Measurements from ENCODE around the gene TADA1. TPM values are rescaled to one million over a fixed set of nuclear protein-coding genes. Genes with fewer than 3 reads are reported as not detected.
"Not testable (repeated sequence)": the region's sequence is repeated elsewhere in the genome, so short reads cannot be mapped to it uniquely, and the experiment has no call there.

TADA1 gene
- polyA plus RNA-seq, 4 donors: 9.0 to 17.4 (median 11.3) TPM

- FAIRE-seq (no peak), DNase-seq (peak; percentile 39 to 52)
- 9 to 15% (median 10%) methylated on average over 38 to 44 of the region's 44 CpGs for WGBS, 3 donors
Observed at GRCh38 chr1:166884040-166884642, 8.1 kb upstream of the TADA1 start.

GRCh38 chr1:166882893-166883292, 6.8 kb upstream of the TADA1 start:
- Histone ChIP-seq H3K27ac (ENCODE audit: low read depth in 1 of 3, low read length in 2 of 3) (no peak overlapping the region), H3K4me3 (ENCODE audit: low read depth in 1 of 3, low read length in 3 of 3) (no peak overlapping the region), H3K9me3 (ENCODE audit: control insufficient read depth in 2 of 2, insufficient read depth in 1 of 2, low read depth in 1 of 2, low read length in 1 of 2) (no peaks in the 10 kb centered on the region), H3K36me3 (ENCODE audit: control insufficient read depth in 3 of 3, insufficient read depth in 2 of 3, low read depth in 1 of 3, low read length in 3 of 3) (no peaks in the 10 kb centered on the region), H3K27me3 (ENCODE audit: control insufficient read depth in 3 of 3, insufficient read depth in 3 of 3, low read length in 3 of 3) (peaks cover 0 to 29% (median 0%) of the 10 kb centered on the region in 3 donors), H3K4me1 (ENCODE audit: control insufficient read depth in 3 of 3, insufficient read depth in 2 of 3, low read depth in 1 of 3, low read length in 2 of 3) (peaks cover 0 to 4% (median 0%) of the 10 kb centered on the region in 3 donors)
- no peak for DNase-seq
- FAIRE-seq: no peak
- 37 to 52% (median 43%) methylated on average over 2 of the region's 2 CpGs for WGBS, 3 donors

More at GRCh38 chr1:166884040-166884642, 8.1 kb upstream of the TADA1 start:
- Histone ChIP-seq H3K9me3 (ENCODE audit: control insufficient read depth in 2 of 2, insufficient read depth in 1 of 2, low read depth in 1 of 2, low read length in 1 of 2) (no peaks in the 10 kb centered on the region), H3K4me1 (ENCODE audit: control insufficient read depth in 3 of 3, insufficient read depth in 2 of 3, low read depth in 1 of 3, low read length in 2 of 3) (peaks cover 0 to 4% (median 0%) of the 10 kb centered on the region in 3 donors), H3K27me3 (ENCODE audit: control insufficient read depth in 3 of 3, insufficient read depth in 3 of 3, low read length in 3 of 3) (peaks cover 0 to 29% (median 0%) of the 10 kb centered on the region in 3 donors), H3K27ac (ENCODE audit: low read depth in 1 of 3, low read length in 2 of 3) (no peak overlapping the region), H3K36me3 (ENCODE audit: control insufficient read depth in 3 of 3, insufficient read depth in 2 of 3, low read depth in 1 of 3, low read length in 3 of 3) (no peaks in the 10 kb centered on the region), H3K4me3 (ENCODE audit: low read depth in 1 of 3, low read length in 3 of 3) (no peak overlapping the region)

- not testable (repeated sequence) for H3K4me1 ChIP-seq (ENCODE audit: control insufficient read depth in 3 of 3, insufficient read depth in 2 of 3, low read depth in 1 of 3, low read length in 2 of 3); H3K27ac ChIP-seq (ENCODE audit: low read depth in 1 of 3, low read length in 2 of 3); DNase-seq; H3K36me3 ChIP-seq (ENCODE audit: control insufficient read depth in 3 of 3, insufficient read depth in 2 of 3, low read depth in 1 of 3, low read length in 3 of 3); H3K27me3 ChIP-seq (ENCODE audit: control insufficient read depth in 3 of 3, insufficient read depth in 3 of 3, low read length in 3 of 3); FAIRE-seq; H3K4me3 ChIP-seq (ENCODE audit: low read depth in 1 of 3, low read length in 3 of 3); H3K9me3 ChIP-seq (ENCODE audit: control insufficient read depth in 2 of 2, insufficient read depth in 1 of 2, low read depth in 1 of 2, low read length in 1 of 2)
- WGBS, 3 donors: 95 to 96% (median 96%) methylated on average over 14 to 19 of the region's 21 CpGs
Observed at GRCh38 chr1:166878173-166878917, 2.3 kb upstream of the TADA1 start.

GRCh38 chr1:166876540-166876838, 425 bp upstream of the TADA1 start:
- no peak for DNase-seq
- Histone ChIP-seq H3K4me3 (ENCODE audit: low read depth in 1 of 3, low read length in 3 of 3) (peak overlapping the region in 2 of 3 donors; percentile 62 to 76), H3K9me3 (ENCODE audit: control insufficient read depth in 2 of 2, insufficient read depth in 1 of 2, low read depth in 1 of 2, low read length in 1 of 2) (no peaks in the 10 kb centered on the region), H3K36me3 (ENCODE audit: control insufficient read depth in 3 of 3, insufficient read depth in 2 of 3, low read depth in 1 of 3, low read length in 3 of 3) (no peaks in the 10 kb centered on the region), H3K27ac (ENCODE audit: low read depth in 1 of 3, low read length in 2 of 3) (peak overlapping the region in 2 of 3 donors; percentile 42 to 95), H3K27me3 (ENCODE audit: control insufficient read depth in 3 of 3, insufficient read depth in 3 of 3, low read length in 3 of 3) (no peaks in the 10 kb centered on the region), H3K4me1 (ENCODE audit: control insufficient read depth in 3 of 3, insufficient read depth in 2 of 3, low read depth in 1 of 3, low read length in 2 of 3) (peaks cover 2 to 6% (median 3%) of the 10 kb centered on the region in 3 donors)
- FAIRE-seq: no peak
- 0 to 1% (median 1%) methylated on average over 7 of the region's 7 CpGs for WGBS, 3 donors

GRCh38 chr1:166875302-166875733, 746 bp downstream of the TADA1 start:
- peak overlapping the region in 2 of 3 donors; percentile 62 to 76 for H3K4me3 ChIP-seq (ENCODE audit: low read depth in 1 of 3, low read length in 3 of 3)
- no peaks in the 10 kb centered on the region for H3K27me3 ChIP-seq (ENCODE audit: control insufficient read depth in 3 of 3, insufficient read depth in 3 of 3, low read length in 3 of 3)
- no peaks in the 10 kb centered on the region for H3K9me3 ChIP-seq (ENCODE audit: control insufficient read depth in 2 of 2, insufficient read depth in 1 of 2, low read depth in 1 of 2, low read length in 1 of 2)
- peaks cover 2 to 6% (median 3%) of the 10 kb centered on the region in 3 donors for H3K4me1 ChIP-seq (ENCODE audit: control insufficient read depth in 3 of 3, insufficient read depth in 2 of 3, low read depth in 1 of 3, low read length in 2 of 3)
- FAIRE-seq (no peak), DNase-seq (peak in 1 of 2 donors; percentile 4)
- peak overlapping the region; percentile 83 to 97 (median 95) for H3K27ac ChIP-seq (ENCODE audit: low read depth in 1 of 3, low read length in 2 of 3)
- 31 to 33% (median 33%) methylated on average over 8 of the region's 8 CpGs for WGBS, 3 donors
- H3K36me3 ChIP-seq (ENCODE audit: control insufficient read depth in 3 of 3, insufficient read depth in 2 of 3, low read depth in 1 of 3, low read length in 3 of 3): peaks cover 0 to 3% (median 0%) of the 10 kb centered on the region in 3 donors

GRCh38 chr1:166874464-166874863, 1.6 kb downstream of the TADA1 start:
- peaks cover 0 to 3% (median 0%) of the 10 kb centered on the region in 3 donors for H3K36me3 ChIP-seq (ENCODE audit: control insufficient read depth in 3 of 3, insufficient read depth in 2 of 3, low read depth in 1 of 3, low read length in 3 of 3)
- WGBS, 3 donors: 75 to 84% (median 82%) methylated on average over 8 of the region's 8 CpGs
- H3K9me3 ChIP-seq (ENCODE audit: control insufficient read depth in 2 of 2, insufficient read depth in 1 of 2, low read depth in 1 of 2, low read length in 1 of 2): no peaks in the 10 kb centered on the region
- no peak overlapping the region for H3K4me3 ChIP-seq (ENCODE audit: low read depth in 1 of 3, low read length in 3 of 3)
- no peak overlapping the region for H3K27ac ChIP-seq (ENCODE audit: low read depth in 1 of 3, low read length in 2 of 3)
- no peaks in the 10 kb centered on the region for H3K27me3 ChIP-seq (ENCODE audit: control insufficient read depth in 3 of 3, insufficient read depth in 3 of 3, low read length in 3 of 3)
- FAIRE-seq: no peak
- peaks cover 2 to 6% (median 3%) of the 10 kb centered on the region in 3 donors for H3K4me1 ChIP-seq (ENCODE audit: control insufficient read depth in 3 of 3, insufficient read depth in 2 of 3, low read depth in 1 of 3, low read length in 2 of 3)
- DNase-seq: peak; percentile 20 to 53

GRCh38 chr1:166870584-166870983, 5.5 kb downstream of the TADA1 start:
- H3K4me3 ChIP-seq (ENCODE audit: low read depth in 1 of 3, low read length in 3 of 3): no peak overlapping the region
- 92 to 96% (median 94%) methylated on average over 4 of the region's 4 CpGs for whole genome bisulfite sequencing, 3 donors
- H3K27ac ChIP-seq (ENCODE audit: low read depth in 1 of 3, low read length in 2 of 3): no peak overlapping the region

GRCh38 chr1:166869318-166870099, 6.6 kb downstream of the TADA1 start:
- whole genome bisulfite sequencing, 3 donors: 60 to 74% (median 63%) methylated on average over 3 of the region's 3 CpGs
- H3K4me1 ChIP-seq (ENCODE audit: control insufficient read depth in 3 of 3, insufficient read depth in 2 of 3, low read depth in 1 of 3, low read length in 2 of 3): peaks cover 0 to 3% (median 0%) of the 10 kb centered on the region in 3 donors
- peaks cover 0 to 19% (median 4%) of the 10 kb centered on the region in 3 donors for H3K36me3 ChIP-seq (ENCODE audit: control insufficient read depth in 3 of 3, insufficient read depth in 2 of 3, low read depth in 1 of 3, low read length in 3 of 3)
- no peak overlapping the region for H3K4me3 ChIP-seq (ENCODE audit: low read depth in 1 of 3, low read length in 3 of 3)
- no peaks in the 10 kb centered on the region for H3K27me3 ChIP-seq (ENCODE audit: control insufficient read depth in 3 of 3, insufficient read depth in 3 of 3, low read length in 3 of 3)
- H3K27ac ChIP-seq (ENCODE audit: low read depth in 1 of 3, low read length in 2 of 3): no peak overlapping the region
- no peaks in the 10 kb centered on the region for H3K9me3 ChIP-seq (ENCODE audit: control insufficient read depth in 2 of 2, insufficient read depth in 1 of 2, low read depth in 1 of 2, low read length in 1 of 2)
- FAIRE-seq (no peak), DNase-seq (no peak)

More at GRCh38 chr1:166870584-166870983, 5.5 kb downstream of the TADA1 start:
- Histone ChIP-seq H3K27me3 (ENCODE audit: control insufficient read depth in 3 of 3, insufficient read depth in 3 of 3, low read length in 3 of 3) (no peaks in the 10 kb centered on the region), H3K4me1 (ENCODE audit: control insufficient read depth in 3 of 3, insufficient read depth in 2 of 3, low read depth in 1 of 3, low read length in 2 of 3) (peaks cover 2 to 5% (median 3%) of the 10 kb centered on the region in 3 donors), H3K9me3 (ENCODE audit: control insufficient read depth in 2 of 2, insufficient read depth in 1 of 2, low read depth in 1 of 2, low read length in 1 of 2) (no peaks in the 10 kb centered on the region), H3K36me3 (ENCODE audit: control insufficient read depth in 3 of 3, insufficient read depth in 2 of 3, low read depth in 1 of 3, low read length in 3 of 3) (peaks cover 0 to 18% (median 4%) of the 10 kb centered on the region in 3 donors)
- DNase-seq: no peak
- FAIRE-seq: no peak

Data from small intestine (tissue), 7 donors.